ENCODE measurements around the gene ABCA4.

GRCh38 chr1:94026619-94027380, 94.1 kb downstream of the ABCA4 start:
- no peak for TF ChIP-seq POLR2AphosphoS5 (IDR thresholded peaks at IDR 0.05; ENCODE audit: insufficient read depth in 1 of 2, low read depth in 1 of 2)
- TF ChIP-seq POLR2A (IDR thresholded peaks at IDR 0.05), result no peak
- no peak for TF ChIP-seq CTCF (IDR thresholded peaks at IDR 0.05)
